ENCODE measurements around the gene CPPED1.

The CPPED1 gene

DNA sequence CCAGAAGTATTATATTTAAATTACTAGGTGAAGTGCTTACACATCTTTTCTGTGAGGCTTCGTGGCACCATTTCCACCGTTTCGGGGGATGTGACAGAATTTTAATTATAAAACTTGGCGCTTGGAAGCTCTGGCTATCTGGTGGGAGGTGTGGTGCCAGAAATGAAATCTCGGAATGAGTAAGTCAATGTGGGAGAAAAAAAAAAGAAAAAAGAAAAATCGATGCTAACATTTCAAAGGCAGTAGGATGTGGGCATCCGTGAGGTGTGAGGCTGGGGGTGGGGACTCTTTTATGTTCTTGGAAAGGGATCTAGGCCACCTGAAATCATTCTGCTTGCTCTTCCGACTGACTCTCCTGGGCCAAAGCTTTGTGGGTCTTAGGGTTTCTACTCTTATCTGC is 21.9 kb downstream of the CPPED1 start:
- DNase-seq (ENCODE audit: low read depth) = no peak
- TF ChIP-seq, protein P1, sequence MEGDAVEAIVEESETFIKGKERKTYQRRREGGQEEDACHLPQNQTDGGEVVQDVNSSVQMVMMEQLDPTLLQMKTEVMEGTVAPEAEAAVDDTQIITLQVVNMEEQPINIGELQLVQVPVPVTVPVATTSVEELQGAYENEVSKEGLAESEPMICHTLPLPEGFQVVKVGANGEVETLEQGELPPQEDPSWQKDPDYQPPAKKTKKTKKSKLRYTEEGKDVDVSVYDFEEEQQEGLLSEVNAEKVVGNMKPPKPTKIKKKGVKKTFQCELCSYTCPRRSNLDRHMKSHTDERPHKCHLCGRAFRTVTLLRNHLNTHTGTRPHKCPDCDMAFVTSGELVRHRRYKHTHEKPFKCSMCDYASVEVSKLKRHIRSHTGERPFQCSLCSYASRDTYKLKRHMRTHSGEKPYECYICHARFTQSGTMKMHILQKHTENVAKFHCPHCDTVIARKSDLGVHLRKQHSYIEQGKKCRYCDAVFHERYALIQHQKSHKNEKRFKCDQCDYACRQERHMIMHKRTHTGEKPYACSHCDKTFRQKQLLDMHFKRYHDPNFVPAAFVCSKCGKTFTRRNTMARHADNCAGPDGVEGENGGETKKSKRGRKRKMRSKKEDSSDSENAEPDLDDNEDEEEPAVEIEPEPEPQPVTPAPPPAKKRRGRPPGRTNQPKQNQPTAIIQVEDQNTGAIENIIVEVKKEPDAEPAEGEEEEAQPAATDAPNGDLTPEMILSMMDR (IDR thresholded peaks at IDR 0.05; ENCODE audit: insufficient read depth, low read depth, low read length, missing control alignments) = no peak
- H3K4me3 ChIP-seq (ENCODE audit: low read depth, low read length) = no peak overlapping the region

DNA sequence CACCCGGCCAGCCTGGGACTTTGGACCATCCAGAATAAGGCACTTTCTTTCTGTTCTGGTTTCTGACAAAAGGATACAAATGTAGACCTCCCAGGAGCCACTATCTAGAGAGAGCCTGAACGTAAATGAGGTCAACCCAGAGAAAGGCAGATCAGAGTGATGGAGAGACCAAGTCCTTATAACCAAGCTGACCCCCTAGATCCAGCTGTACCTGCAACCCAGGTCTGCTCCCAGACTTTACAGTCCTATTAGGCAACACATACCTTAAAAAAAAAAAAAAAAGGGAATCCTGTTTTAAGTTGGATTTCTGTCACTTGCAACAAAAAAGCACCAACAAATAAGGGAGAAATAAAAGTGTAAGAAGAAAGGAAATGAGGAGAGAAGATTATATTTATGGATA is 23.2 kb downstream of the CPPED1 start:
- DNase-seq (ENCODE audit: low read depth) = no peak
- TF ChIP-seq, protein P1 (IDR thresholded peaks at IDR 0.05; ENCODE audit: insufficient read depth, low read depth, low read length, missing control alignments) = no peak
- H3K4me3 ChIP-seq (ENCODE audit: low read depth, low read length) = no peak overlapping the region

DNA sequence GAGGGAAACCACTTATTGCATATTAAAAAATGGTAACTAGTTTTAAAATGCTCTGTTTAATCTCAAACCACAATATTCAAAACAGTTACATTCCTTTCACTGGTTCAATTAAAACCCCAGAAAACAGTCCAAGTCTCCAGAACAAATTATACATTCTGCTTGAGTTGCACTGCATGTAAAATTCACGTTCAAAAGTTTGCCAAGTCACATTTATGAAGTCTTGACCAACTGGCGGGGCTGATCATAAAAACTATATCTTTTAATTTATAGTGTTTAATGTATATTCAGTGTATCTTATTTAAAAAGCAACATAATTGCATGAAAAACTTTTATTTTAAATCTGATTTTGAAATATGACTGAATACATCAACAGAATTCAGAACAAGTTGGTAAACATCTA is 25.0 kb downstream of the CPPED1 start:
- no peak for DNase-seq (ENCODE audit: low read depth)
- TF ChIP-seq, protein P1 (IDR thresholded peaks at IDR 0.05; ENCODE audit: insufficient read depth, low read depth, low read length, missing control alignments) = no peak
- H3K4me3 ChIP-seq (ENCODE audit: low read depth, low read length) = no peak overlapping the region

DNA sequence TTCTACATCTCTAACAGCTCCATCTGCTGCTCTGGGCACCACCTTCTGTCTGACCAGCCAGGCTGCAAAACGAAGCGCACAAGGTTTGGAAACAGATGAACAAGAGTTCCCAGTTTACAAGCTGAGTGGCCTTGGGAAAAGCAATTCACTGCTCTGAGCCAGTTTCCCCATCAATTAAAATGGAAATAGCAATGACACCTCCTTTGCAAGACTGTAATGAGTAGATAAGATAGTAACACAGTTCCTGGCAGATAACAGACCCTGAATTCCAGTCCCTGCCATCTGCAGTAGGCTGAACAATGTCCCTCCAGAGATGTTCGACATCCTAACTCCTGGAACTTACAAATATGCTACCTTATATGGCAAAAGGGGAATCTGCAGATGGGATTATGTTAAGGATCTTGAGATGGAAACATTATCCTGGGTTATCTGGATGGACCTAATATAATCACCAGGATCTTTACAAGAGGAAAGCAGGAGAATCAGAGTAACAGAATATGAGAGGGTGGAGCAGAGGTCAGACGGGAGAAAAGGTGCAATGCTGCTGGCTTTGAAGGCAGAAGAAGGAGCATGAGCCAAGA is 27.9 kb downstream of the CPPED1 start:
- no peak overlapping the region for H3K4me3 ChIP-seq (ENCODE audit: low read depth, low read length)
- DNase-seq (ENCODE audit: low read depth) = no peak
- TF ChIP-seq, protein P1 (IDR thresholded peaks at IDR 0.05; ENCODE audit: insufficient read depth, low read depth, low read length, missing control alignments) = no peak

DNA sequence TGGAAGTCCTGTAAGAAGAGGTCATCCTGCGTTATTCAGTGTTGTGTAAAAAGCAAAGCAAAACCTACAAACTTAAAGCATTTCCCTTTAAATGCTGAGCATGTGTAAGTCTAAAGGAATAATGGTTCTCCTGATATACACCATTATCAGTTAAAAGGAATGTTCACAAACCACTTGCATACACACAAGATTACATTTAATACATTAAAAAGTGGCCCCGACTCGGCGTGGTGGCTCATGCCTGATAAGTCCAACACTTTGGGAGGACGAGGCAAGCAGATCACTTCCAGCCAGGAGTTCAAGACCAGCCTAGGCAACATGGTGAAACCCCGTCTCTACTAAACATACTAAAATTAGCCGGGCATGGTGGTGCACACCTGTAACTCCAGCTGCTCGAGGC is 30.5 kb downstream of the CPPED1 start:
- no peak for DNase-seq (ENCODE audit: low read depth)
- no peak overlapping the region for H3K4me3 ChIP-seq (ENCODE audit: low read depth, low read length)
- TF ChIP-seq, protein P1 (IDR thresholded peaks at IDR 0.05; ENCODE audit: insufficient read depth, low read depth, low read length, missing control alignments) = no peak

DNA sequence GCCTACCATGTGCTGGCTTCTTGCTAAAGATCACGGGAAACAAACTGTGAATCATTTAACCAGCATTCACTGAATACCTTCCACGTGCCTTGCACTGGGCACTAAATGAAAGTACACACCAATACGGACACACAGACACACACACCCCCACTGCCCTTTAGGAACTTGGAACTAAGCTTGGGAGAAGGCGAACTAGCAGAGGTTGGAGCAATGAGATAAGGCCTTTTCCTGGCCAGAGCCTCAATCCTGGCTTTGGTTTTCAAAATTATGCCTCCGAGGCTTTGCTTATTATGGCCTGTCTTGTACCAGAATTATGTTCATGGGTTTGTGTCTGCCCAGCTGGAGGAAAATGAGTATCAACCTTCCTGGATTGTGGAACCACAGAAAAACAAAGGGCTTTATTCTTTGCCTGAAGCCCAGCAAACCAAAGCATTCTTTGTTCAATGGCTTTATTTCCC is 32.3 kb downstream of the CPPED1 start:
- no peak for DNase-seq (ENCODE audit: low read depth)
- H3K4me3 ChIP-seq (ENCODE audit: low read depth, low read length) = no peak overlapping the region
- TF ChIP-seq, protein P1 (IDR thresholded peaks at IDR 0.05; ENCODE audit: insufficient read depth, low read depth, low read length, missing control alignments) = no peak

DNA sequence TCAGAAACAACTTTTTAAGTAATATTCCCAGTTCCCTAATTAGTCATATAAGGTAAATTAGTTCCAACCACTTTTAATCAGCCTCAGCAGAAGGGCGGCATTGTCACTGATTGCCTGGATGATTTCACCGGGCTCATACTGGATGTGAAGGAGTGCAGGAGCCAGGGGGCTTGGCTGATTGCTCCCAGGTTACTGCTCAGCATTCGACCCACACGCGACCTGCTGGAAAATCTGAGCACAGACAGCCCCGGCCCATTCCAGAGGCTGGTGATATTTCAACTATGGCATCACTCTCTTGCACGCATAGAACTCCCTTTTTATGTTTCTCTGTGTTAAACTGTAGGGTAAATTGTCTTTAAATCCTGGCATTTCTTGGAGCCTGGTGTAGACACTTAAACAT is 34.2 kb downstream of the CPPED1 start:
- no peak overlapping the region for H3K4me3 ChIP-seq (ENCODE audit: low read depth, low read length)
- no peak for DNase-seq (ENCODE audit: low read depth)
- TF ChIP-seq, protein P1 (IDR thresholded peaks at IDR 0.05; ENCODE audit: insufficient read depth, low read depth, low read length, missing control alignments) = no peak
